ENCODE measurements around the gene SLC6A16.

DNA sequence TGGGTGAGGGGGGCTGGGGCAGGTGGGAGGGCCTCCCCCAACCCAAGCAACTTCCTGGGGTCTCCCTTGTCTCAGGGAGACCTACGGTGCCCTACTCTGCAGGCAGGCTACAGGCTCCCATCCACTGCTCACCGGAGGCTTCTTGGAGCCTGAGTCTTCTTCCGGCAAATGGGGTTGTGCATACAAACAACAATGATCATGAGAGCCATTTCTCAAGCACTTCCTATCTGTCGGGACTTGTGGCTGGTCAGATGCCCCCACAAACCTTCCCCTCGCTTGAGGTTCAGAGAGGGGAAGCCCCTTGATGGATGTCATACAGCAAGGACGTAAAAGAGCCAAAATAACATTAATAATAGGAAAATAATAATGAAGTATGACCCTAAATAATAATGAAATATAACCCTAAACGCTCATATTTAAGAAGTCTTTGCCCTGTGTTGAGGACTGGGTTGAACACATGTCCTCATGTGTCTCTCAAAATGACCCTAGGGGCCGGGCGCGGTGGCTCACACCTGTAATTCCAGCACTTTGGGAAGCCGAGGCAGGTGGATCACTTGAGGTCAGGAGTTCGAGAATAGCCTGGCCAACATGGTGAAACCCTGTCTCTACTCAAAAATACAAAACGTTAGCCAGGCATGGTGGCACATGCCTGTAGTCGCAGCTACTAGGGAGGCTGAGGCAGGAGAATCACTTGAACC, 10.9 kb upstream of the SLC6A16 start:
- TF ChIP-seq, protein P1, sequence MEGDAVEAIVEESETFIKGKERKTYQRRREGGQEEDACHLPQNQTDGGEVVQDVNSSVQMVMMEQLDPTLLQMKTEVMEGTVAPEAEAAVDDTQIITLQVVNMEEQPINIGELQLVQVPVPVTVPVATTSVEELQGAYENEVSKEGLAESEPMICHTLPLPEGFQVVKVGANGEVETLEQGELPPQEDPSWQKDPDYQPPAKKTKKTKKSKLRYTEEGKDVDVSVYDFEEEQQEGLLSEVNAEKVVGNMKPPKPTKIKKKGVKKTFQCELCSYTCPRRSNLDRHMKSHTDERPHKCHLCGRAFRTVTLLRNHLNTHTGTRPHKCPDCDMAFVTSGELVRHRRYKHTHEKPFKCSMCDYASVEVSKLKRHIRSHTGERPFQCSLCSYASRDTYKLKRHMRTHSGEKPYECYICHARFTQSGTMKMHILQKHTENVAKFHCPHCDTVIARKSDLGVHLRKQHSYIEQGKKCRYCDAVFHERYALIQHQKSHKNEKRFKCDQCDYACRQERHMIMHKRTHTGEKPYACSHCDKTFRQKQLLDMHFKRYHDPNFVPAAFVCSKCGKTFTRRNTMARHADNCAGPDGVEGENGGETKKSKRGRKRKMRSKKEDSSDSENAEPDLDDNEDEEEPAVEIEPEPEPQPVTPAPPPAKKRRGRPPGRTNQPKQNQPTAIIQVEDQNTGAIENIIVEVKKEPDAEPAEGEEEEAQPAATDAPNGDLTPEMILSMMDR (IDR thresholded peaks at IDR 0.05), result no peak
- no peak for TF ChIP-seq POLR2A (IDR thresholded peaks at IDR 0.05)
